GM18873 (cell line): Measurements from ENCODE around the gene C3orf20.
"Not testable (repeated sequence)": the region's sequence is repeated elsewhere in the genome, so short reads cannot be mapped to it uniquely, and the experiment has no call there.

Source experiments
- ATAC-seq: cut with Tn5 transposase; IDR thresholded peaks from one replicate; pipeline ENCODE4 v1.9.1; 2021; ENCODE audit warnings: mild to moderate bottlenecking, moderate library complexity, moderate number of reproducible peaks; ENCODE audit not compliant: unreplicated experiment, low FRiP score

C3orf20 gene

GRCh38 chr3:14647976-14648955 is 26.7 kb upstream of the C3orf20 start:
- ATAC-seq = no peak

DNA sequence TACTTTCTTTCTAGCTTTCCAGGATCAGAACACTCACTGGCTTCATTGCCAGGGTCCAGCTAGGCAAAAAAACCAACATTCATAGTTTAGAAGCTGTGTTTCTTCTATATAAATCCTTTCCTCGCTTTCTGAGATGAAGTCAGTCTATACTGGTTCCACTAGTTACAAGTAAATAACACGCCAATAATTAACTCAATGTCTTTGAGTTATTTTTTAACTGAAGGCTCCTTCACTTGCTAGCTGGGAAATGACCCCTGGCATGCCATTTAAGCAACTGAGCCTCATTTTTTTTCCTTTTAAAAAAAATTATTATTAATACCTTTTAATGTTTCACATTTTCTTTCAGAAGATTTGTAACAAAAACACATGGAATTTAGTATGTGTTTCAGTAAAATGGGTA is 25.5 kb upstream of the C3orf20 start:
- no peak for ATAC-seq

GRCh38 chr3:14650193-14650592 is 24.7 kb upstream of the C3orf20 start:
- ATAC-seq = no peak

DNA sequence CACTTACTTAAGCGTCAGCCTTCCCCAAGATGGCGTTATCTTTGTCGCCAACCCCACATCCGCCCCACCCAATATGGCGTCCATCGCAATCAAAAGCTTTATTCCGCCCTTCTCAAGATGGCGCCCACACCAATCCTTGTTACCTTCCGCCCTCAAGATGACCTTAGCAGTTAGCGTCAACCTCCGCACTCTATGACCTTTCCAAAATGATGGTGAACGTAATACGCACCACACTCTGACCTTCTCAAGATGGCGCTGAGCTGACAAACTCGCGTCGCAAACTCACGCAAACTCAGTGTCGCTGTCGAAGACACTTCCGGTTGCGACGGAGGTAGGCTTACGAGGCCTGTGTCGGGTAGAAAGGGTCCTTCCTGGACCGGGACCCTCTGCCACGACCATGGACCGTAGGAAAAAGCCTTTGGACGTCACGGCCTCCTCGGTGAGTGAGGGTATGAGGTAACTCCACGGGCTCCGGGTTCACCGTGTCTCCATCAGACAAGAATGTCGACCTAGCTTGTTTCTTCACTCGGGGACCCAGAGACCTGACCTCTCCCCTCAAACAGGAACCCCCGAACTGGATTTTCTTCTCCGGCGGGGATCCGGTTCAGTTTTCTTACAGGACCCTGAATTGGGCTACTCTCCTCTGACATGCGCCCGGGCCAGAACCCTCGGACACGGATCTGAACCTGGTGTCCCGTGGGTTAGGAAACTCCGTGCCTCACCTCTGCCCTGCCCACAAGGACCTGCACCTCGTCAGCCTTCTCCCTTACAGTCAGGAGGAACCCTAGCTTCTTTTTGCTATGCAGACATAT is 23.3 kb upstream of the C3orf20 start, which contains the start of gene CCDC174:
CCDC174 (plus strand) TSS at position 323 of the 812 bp plus-strand sequence; CDS start at position 398, 75 bp downstream.
- peak; percentile 99 for ATAC-seq

DNA sequence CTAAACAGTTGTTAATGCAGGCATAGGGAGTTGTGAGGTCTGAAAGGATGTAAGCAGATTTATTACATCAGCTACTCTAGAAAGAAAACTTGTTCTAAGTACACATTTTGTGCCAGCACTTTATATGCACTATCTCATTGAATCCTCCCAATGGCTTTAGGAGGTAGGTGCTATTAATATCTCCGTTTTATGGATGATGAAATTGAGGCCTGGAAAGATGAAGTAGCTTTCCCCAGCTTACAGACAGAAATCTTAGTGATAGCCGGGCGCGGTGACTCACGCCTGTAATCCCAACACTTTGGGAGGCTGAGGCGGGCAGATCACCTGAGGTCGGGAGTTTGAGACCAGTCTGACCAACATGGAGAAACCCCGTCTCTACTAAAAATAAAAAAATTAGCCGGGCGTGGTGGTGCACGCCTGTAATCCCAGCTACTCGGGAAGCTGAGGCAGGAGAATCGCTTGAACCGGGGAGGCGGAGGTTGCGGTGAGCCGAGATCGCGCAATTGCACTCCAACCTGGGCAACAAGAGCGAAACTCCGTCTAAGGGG is 22.5 kb upstream of the C3orf20 start:
- ATAC-seq = not testable (repeated sequence)

GRCh38 chr3:14657579-14657978 is 17.4 kb upstream of the C3orf20 start:
- no peak for ATAC-seq

DNA sequence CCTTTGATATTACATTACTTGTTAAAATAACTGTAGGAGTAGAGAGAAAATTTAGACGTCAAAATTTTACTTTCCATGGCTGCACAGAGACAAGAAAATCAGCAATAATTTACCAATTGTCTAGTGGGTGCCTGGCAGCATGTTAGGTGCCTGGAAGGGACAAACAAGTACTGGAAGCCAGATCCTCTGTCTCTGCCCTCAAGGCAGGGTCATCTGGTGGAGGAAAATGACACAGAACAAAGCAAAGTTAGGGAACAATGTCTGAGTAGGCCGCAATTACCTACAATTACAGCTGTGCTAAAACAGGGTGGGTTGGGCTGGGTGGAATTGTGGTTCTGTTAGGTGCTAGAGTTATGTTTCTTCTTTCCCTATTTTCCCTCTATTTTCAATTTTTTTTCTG is 16.0 kb upstream of the C3orf20 start:
- no peak for ATAC-seq

DNA sequence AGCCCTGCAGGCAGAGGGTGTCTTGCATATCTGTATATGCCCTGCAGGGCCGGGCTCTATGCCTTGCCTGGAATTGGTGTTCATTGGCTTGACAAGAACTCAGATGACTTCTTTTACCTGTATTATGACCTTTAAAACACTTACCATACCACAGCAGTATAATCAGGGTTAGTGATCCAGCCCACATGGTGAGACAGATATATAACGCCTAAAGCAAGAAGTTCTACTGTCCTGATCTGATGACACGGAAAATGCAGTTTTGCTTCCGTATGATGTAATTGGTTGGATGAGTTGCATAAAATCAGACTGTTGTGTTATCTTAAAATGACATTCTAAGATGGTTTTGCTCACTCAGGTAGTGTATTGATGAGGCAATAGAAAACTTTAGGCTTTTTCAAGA is 14.0 kb upstream of the C3orf20 start:
- ATAC-seq = no peak

GRCh38 chr3:14663396-14664135 is 11.4 kb upstream of the C3orf20 start:
- no peak for ATAC-seq

DNA sequence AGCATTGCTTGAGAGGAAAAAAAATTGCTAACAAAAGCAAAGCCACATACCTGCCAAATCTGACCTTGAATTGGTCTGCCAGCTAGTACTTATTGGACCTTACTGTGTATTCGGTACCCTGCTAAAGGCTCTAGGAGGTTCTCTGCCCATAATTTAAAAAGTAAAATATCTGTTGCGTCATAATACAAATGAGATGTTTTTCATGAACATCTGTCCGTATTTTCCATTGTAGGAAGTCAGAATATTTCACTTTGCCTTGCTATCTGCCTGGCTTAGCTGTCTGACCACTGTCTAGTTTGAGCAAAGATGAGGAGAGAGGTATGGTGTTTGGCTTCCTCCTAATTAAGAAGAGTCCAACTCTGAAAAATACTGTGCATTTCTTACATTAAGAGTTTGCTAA is 10.8 kb upstream of the C3orf20 start:
- ATAC-seq = no peak

DNA sequence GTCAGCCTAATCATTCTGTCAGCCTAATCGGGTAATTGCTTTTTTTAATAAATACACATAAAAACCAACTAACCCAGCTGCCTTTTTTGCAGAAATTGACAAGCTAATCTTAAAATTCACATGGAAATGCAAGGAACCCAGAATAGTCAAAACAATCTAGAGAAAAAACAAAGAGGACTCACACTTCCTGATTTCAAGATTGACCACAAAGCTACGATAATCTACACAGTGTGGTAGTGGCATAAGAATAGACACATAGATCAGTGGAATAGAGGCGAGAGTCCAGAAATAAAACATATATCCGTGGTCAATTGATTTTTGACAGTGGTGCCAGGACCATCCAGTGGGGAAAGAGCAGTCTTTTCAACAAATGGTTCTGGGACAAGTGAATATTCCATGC is 2.4 kb upstream of the C3orf20 start:
- no peak for ATAC-seq

DNA sequence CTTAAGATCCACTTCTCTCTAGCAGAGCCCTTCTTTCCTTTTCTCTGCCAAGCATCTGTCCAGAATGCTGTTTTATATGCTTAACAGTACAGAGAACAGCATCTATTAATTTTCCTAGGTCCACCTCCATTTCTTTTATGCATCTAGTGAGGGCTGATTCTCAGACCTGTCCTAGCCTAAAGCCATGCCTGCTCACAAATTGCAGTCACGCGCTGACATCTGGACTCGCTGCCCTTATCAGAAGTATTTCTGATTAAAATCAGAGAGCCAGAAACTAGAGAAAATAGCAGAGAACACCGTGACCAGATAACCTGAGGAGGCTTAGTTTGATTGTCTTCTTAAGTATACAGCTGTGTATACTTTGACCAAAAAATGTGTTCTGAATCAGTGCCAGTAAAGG is 1.9 kb downstream of the C3orf20 start:
- no peak for ATAC-seq

DNA sequence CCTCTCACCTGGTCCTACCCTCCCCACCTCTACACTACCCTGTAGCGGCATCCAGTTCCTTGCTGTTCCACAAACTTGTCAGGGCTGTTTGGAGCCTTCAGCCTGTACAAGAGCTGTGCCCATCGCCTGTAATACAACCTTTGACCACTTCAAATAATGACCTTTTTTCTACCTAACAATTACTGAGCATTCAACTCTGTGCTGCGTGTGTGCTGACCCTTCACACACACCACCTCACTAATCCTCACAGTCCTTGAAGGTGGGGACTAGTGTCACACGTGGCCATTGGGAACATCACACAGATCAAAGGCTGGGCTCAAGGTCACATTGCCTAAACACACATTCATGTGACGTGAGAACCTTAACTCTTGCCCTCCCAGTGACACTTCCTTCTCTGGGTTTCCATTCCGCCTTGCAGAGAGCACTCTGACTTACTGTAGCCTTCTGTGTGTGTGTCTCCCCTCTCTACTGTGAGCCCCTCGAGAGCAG is 3.1 kb downstream of the C3orf20 start:
- no peak for ATAC-seq

GRCh38 chr3:14680115-14680514 is 5.2 kb downstream of the C3orf20 start:
- no peak for ATAC-seq

DNA sequence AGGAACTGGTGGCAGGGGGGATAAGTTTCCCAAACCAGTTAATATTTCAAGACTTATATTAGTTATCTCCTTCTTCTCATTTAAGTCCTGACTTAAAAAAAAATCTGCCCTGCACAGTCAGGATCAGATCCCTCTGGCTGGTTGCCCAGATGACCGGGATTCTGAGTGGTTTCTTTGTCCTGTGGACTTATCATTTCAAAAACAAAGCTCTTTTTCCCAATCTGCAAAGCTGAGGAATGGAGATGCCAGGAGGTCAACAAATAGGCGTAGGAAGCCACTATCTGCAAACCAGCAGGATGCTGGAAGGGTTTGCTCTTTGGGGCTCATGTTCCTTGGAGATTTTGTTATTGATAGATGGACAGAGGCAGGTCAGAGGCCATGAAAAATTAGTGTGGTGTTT is 5.8 kb downstream of the C3orf20 start:
- no peak for ATAC-seq

GRCh38 chr3:14684447-14684846 is 9.5 kb downstream of the C3orf20 start:
- ATAC-seq = no peak

GRCh38 chr3:14685179-14685578 is 10.2 kb downstream of the C3orf20 start:
- no peak for ATAC-seq

DNA sequence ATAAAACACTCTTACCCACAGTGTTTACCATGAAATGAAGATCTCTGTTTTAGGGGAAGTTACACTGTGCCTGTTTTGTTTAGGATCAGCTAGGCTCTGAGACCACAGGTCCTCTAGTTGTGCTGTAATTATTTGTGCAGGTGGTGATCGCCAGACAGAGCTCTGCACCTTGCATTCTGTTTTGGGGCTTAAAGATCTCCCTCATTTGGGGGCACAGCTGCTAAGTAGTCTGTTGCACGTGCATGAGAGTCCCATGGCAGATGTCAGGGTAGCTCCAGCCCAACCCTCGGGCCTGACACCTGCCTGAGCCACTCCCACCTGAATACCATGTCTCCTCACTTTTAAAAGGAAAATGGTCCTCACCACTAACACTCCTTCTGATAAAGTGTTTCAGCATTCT is 12.4 kb downstream of the C3orf20 start:
- ATAC-seq = no peak

DNA sequence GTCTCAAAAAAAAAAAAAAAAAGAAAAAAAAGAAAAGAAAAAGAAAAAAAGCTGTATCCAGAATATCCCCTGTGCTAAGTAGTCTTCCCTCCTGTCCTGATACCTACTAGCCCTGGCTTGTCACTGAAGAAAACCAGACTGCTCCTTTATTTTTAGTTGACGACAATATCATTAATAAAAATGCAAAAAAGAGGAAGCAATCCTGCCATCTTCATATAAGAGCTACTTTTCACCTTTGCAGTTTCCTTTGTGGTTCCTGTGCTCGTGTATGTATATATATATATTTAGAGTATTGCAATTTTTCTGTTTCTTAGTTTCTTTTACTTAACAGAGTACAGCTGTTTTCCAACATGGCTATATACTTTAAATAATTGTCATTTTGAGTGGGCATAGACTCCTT is 13.6 kb downstream of the C3orf20 start:
- ATAC-seq = no peak
